Subcutaneous abdominal adipose tissue (tissue), 5 donors: Measurements from ENCODE around the gene SAFB.
A peak's percentile ranks its signal among the peaks of the same experiment; 100 is the strongest.

Experiments used
- H3K27ac ChIP-seq: one replicate; pipeline ENCODE4 v1.7.0; 2013; ENCODE audit warnings: low read depth, mild to moderate bottlenecking, inconsistent platforms, low read length, moderate library complexity
- H3K27me3 ChIP-seq, 5 donors: one replicate each; pipeline ENCODE4 v1.7.0; 2013; ENCODE audit warnings: low read length in 5 of 5, inconsistent platforms in 1 of 5; ENCODE audit not compliant: control insufficient read depth in 5 of 5, insufficient read depth in 4 of 5
- H3K36me3 ChIP-seq, 5 donors: one replicate each; pipeline ENCODE4 v1.7.0; 2013; ENCODE audit warnings: low read length in 5 of 5; ENCODE audit not compliant: control insufficient read depth in 5 of 5, insufficient read depth in 5 of 5
- H3K4me1 ChIP-seq, 5 donors: one replicate each; pipeline ENCODE4 v1.7.0; 2013; ENCODE audit warnings: low read length in 5 of 5, mild to moderate bottlenecking in 3 of 5, moderate library complexity in 1 of 5; ENCODE audit not compliant: control insufficient read depth in 5 of 5, insufficient read depth in 5 of 5
- H3K4me3 ChIP-seq, 5 donors: one replicate each; pipeline ENCODE4 v1.7.0; 2013; ENCODE audit warnings: low read length in 5 of 5, low read depth in 1 of 5
- H3K9ac ChIP-seq, 5 donors: one replicate each; pipeline ENCODE4 v1.7.0; 2013; ENCODE audit warnings: low read length in 5 of 5, mild to moderate bottlenecking in 4 of 5, moderate library complexity in 3 of 5
- H3K9me3 ChIP-seq, 5 donors: one replicate each; pipeline ENCODE4 v1.7.0; 2013; ENCODE audit warnings: low read length in 5 of 5; ENCODE audit not compliant: control insufficient read depth in 5 of 5
- donor health status: healthy.
- donor health status: healthy.
- donor health status: healthy.
- donor health status: healthy.
- donor health status: healthy.

SAFB gene

GRCh38 chr19:5622465-5623396 lies at the start of gene SAFB, which contains the start of gene SAFB2:
SAFB (plus strand) TSS chr19:5623083; CDS start chr19:5623206, 123 bp downstream.
SAFB2 (minus strand) TSS chr19:5622776; CDS start chr19:5622715, 61 bp downstream.
- Histone ChIP-seq H3K9ac (peak within 1 kb of the TSS; percentile 93 to 97 (median 96)), H3K27me3 (no peaks in the 10 kb centered on the region), H3K4me1 (peaks cover 13 to 74% (median 73%) of the 10 kb centered on the region in 5 donors), H3K27ac (peak within 1 kb of the TSS; percentile 92), H3K4me3 (peak within 1 kb of the TSS; percentile 90 to 99 (median 97)), H3K9me3 (no peaks in the 10 kb centered on the region), H3K36me3 (peaks cover 21 to 49% (median 41%) of the 10 kb centered on the region in 5 donors)

GRCh38 chr19:5575590-5575989 lies 47.3 kb upstream of the SAFB start:
- Histone ChIP-seq H3K36me3 (peaks cover 0 to 10% (median 0%) of the 10 kb centered on the region in 5 donors), H3K9ac (no peak overlapping the region), H3K27ac (no peak overlapping the region), H3K27me3 (no peaks in the 10 kb centered on the region), H3K4me1 (peaks cover 0 to 13% (median 8%) of the 10 kb centered on the region in 5 donors), H3K9me3 (peaks cover 0 to 2% (median 0%) of the 10 kb centered on the region in 5 donors), H3K4me3 (no peak overlapping the region)

GRCh38 chr19:5578097-5578846 lies 44.6 kb upstream of the SAFB start:
- Histone ChIP-seq H3K9me3 (peaks cover 0 to 2% (median 0%) of the 10 kb centered on the region in 5 donors), H3K27ac (no peak overlapping the region), H3K9ac (peak overlapping the region in 1 of 5 donors; percentile 36), H3K4me3 (no peak overlapping the region), H3K27me3 (no peaks in the 10 kb centered on the region), H3K36me3 (peaks cover 0 to 28% (median 11%) of the 10 kb centered on the region in 5 donors), H3K4me1 (peaks cover 0 to 9% (median 7%) of the 10 kb centered on the region in 5 donors)

- H3K9me3 ChIP-seq = peaks cover 0 to 2% (median 0%) of the 10 kb centered on the region in 5 donors
- H3K9ac ChIP-seq = no peak overlapping the region
- H3K27me3 ChIP-seq = no peaks in the 10 kb centered on the region
- H3K27ac ChIP-seq = no peak overlapping the region
- H3K4me3 ChIP-seq = no peak overlapping the region
- H3K36me3 ChIP-seq = peaks cover 0 to 30% (median 11%) of the 10 kb centered on the region in 5 donors
- H3K4me1 ChIP-seq = peaks cover 0 to 15% (median 10%) of the 10 kb centered on the region in 5 donors
These were observed 43.6 kb upstream of the SAFB start for GRCh38 chr19:5579286-5579685.

- peaks cover 0 to 2% (median 0%) of the 10 kb centered on the region in 5 donors for H3K9me3 ChIP-seq
- no peak overlapping the region for H3K4me3 ChIP-seq
- H3K27me3 ChIP-seq = no peaks in the 10 kb centered on the region
- no peak overlapping the region for H3K9ac ChIP-seq
- peaks cover 0 to 33% (median 11%) of the 10 kb centered on the region in 5 donors for H3K36me3 ChIP-seq
- peaks cover 0 to 15% (median 10%) of the 10 kb centered on the region in 5 donors for H3K4me1 ChIP-seq
- H3K27ac ChIP-seq = no peak overlapping the region
These were observed 43.2 kb upstream of the SAFB start for GRCh38 chr19:5579697-5580096.

- Histone ChIP-seq H3K27ac (no peak overlapping the region), H3K9ac (no peak overlapping the region), H3K36me3 (peaks cover 0 to 34% (median 11%) of the 10 kb centered on the region in 5 donors), H3K4me3 (no peak overlapping the region), H3K27me3 (no peaks in the 10 kb centered on the region), H3K4me1 (peaks cover 0 to 16% (median 11%) of the 10 kb centered on the region in 5 donors), H3K9me3 (no peaks in the 10 kb centered on the region)
These were observed 42.7 kb upstream of the SAFB start for GRCh38 chr19:5580161-5580571.

- H3K27ac ChIP-seq = no peak overlapping the region
- H3K36me3 ChIP-seq = peaks cover 0 to 79% (median 56%) of the 10 kb centered on the region in 5 donors
- H3K9me3 ChIP-seq = no peaks in the 10 kb centered on the region
- no peak overlapping the region for H3K4me3 ChIP-seq
- H3K9ac ChIP-seq = no peak overlapping the region
- H3K4me1 ChIP-seq = peaks cover 0 to 30% (median 21%) of the 10 kb centered on the region in 5 donors
- H3K27me3 ChIP-seq = no peaks in the 10 kb centered on the region
These were observed 37.2 kb upstream of the SAFB start for GRCh38 chr19:5585461-5586299.

- Histone ChIP-seq H3K4me1 (peaks cover 0 to 30% (median 21%) of the 10 kb centered on the region in 5 donors), H3K4me3 (no peak overlapping the region), H3K9ac (no peak overlapping the region), H3K36me3 (peaks cover 0 to 82% (median 60%) of the 10 kb centered on the region in 5 donors), H3K27me3 (no peaks in the 10 kb centered on the region), H3K27ac (no peak overlapping the region), H3K9me3 (no peaks in the 10 kb centered on the region)
These were observed 36.4 kb upstream of the SAFB start for GRCh38 chr19:5586300-5587070.

GRCh38 chr19:5587071-5587455 lies 35.8 kb upstream of the SAFB start:
- Histone ChIP-seq H3K4me1 (peaks cover 0 to 30% (median 21%) of the 10 kb centered on the region in 5 donors), H3K36me3 (peaks cover 0 to 82% (median 62%) of the 10 kb centered on the region in 5 donors), H3K4me3 (no peak overlapping the region), H3K27ac (no peak overlapping the region), H3K9ac (no peak overlapping the region), H3K27me3 (no peaks in the 10 kb centered on the region), H3K9me3 (no peaks in the 10 kb centered on the region)
